DOHH2 (cell line): ENCODE measurements around the gene C1orf122.
"Not testable (repeated sequence)": the region's sequence is repeated elsewhere in the genome, so short reads cannot be mapped to it uniquely, and the experiment has no call there.

ENCODE experiments used
- H3F3A ChIP-seq: fragments of 200-600 bp; sonication (generic), shearing (Covaris generic); 2 replicates; pipeline ENCODE4 v1.6.0; 2016; ENCODE audit warnings: antibody characterized with exemption, mild to moderate bottlenecking; ENCODE audit not compliant: control insufficient read depth, insufficient read depth
- H3K27ac ChIP-seq: fragments of 200-600 bp; sonication (generic); 2 replicates; pipeline ENCODE4 v1.5.1; 2014; ENCODE audit warnings: low read depth, mild to moderate bottlenecking, low read length, moderate library complexity
- H3K27me3 ChIP-seq: fragments of 200-600 bp; sonication (generic); 2 replicates; pipeline ENCODE4 v1.6.1; 2014; ENCODE audit warnings: mild to moderate bottlenecking, low read length, mixed read lengths; ENCODE audit not compliant: control insufficient read depth
- H3K36me3 ChIP-seq: fragments of 200-600 bp; sonication (generic); 2 replicates; pipeline ENCODE4 v1.6.1; 2014; ENCODE audit warnings: mild to moderate bottlenecking, low read length, moderate library complexity, mixed read lengths; ENCODE audit not compliant: control insufficient read depth
- H3K4me1 ChIP-seq: fragments of 200-600 bp; sonication (generic); 2 replicates; pipeline ENCODE4 v1.6.1; 2014; ENCODE audit warnings: mild to moderate bottlenecking, low read length, mixed read lengths; ENCODE audit not compliant: control insufficient read depth
- H3K4me2 ChIP-seq: fragments of 200-600 bp; sonication (generic); 2 replicates; pipeline ENCODE4 v1.6.0; 2014; ENCODE audit warnings: mild to moderate bottlenecking, low read length, moderate library complexity
- H3K4me3 ChIP-seq: fragments of 200-600 bp; sonication (generic); 2 replicates; pipeline ENCODE4 v1.5.1; 2014; ENCODE audit warnings: mild to moderate bottlenecking, low read length, mixed read lengths
- H3K79me2 ChIP-seq: fragments of 200-600 bp; sonication (generic); 2 replicates; pipeline ENCODE4 v1.6.1; 2014; ENCODE audit warnings: mild to moderate bottlenecking, low read length, mixed read lengths; ENCODE audit not compliant: control insufficient read depth
- H3K9me2 ChIP-seq: fragments of 200-600 bp; sonication (generic); replicated peaks from 2 replicates; pipeline ENCODE4 v1.6.1; 2014; ENCODE audit warnings: mild to moderate bottlenecking, low read length, mixed read lengths; ENCODE audit not compliant: control insufficient read depth
- H3K9me3 ChIP-seq: fragments of 200-600 bp; sonication (generic); 2 replicates; pipeline ENCODE4 v1.6.1; 2014; ENCODE audit warnings: antibody characterized with exemption, low read length, mixed read lengths; ENCODE audit not compliant: control insufficient read depth, insufficient read depth
- H4K20me1 ChIP-seq: fragments of 200-600 bp; sonication (generic); 2 replicates; pipeline ENCODE4 v1.6.0; 2014; ENCODE audit warnings: low read depth, mild to moderate bottlenecking, antibody characterized with exemption, low read length, moderate library complexity; ENCODE audit not compliant: control insufficient read depth, insufficient read depth
- EZH2phosphoT487 ChIP-seq: fragments of 200-600 bp; sonication (generic); IDR thresholded peaks from 2 replicates; pipeline ENCODE4 v1.6.1; 2017; ENCODE audit warnings: borderline replicate concordance, mild to moderate bottlenecking, antibody characterized with exemption, low read length, moderate library complexity, mixed read lengths
- TF ChIP-seq, protein P1 (sequence below): fragments of 200-600 bp; sonication (generic); IDR thresholded peaks from one replicate; pipeline ENCODE4 v1.5.1; 2014; ENCODE audit warnings: antibody characterized with exemption, mild to moderate bottlenecking, low read depth, low read length; ENCODE audit not compliant: poor library complexity, severe bottlenecking

Gene C1orf122

DNA sequence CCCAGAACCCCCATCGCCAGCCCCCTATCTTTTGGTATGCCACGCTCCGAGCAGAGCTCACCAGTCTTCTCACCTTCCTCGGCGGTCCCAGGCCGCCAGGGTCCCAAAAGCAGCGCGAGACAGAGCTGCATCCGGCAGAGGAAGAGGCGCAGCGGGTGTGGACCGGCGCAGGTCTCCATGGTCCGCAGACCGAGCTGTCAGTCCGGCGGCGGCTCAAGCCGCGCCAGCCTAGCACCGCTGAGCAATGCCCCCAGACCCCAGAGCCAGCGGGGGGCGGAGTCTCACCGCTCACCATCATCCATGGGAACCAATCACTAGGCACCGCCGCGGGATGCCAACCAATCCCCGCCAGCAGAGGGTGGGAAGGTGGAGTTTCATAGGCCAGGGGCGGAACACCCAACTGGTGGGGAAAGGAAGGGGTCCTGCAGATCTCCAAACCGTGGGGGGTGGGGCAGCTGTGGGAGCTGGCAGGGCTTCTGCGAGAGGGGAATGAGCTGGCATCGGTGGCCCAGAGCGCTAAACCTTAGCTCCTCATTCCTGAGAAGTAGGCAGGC lies 42.6 kb upstream of the C1orf122 start, which contains the start of gene EPHA10:
Gene EPHA10, minus strand, starts transcription at position 233 of the 554 bp plus-strand sequence. Its CDS starts 54 bp downstream, at position 179.
- peaks cover 7% of the 10 kb centered on the region for H3K4me1 ChIP-seq
- TF ChIP-seq, protein P1, sequence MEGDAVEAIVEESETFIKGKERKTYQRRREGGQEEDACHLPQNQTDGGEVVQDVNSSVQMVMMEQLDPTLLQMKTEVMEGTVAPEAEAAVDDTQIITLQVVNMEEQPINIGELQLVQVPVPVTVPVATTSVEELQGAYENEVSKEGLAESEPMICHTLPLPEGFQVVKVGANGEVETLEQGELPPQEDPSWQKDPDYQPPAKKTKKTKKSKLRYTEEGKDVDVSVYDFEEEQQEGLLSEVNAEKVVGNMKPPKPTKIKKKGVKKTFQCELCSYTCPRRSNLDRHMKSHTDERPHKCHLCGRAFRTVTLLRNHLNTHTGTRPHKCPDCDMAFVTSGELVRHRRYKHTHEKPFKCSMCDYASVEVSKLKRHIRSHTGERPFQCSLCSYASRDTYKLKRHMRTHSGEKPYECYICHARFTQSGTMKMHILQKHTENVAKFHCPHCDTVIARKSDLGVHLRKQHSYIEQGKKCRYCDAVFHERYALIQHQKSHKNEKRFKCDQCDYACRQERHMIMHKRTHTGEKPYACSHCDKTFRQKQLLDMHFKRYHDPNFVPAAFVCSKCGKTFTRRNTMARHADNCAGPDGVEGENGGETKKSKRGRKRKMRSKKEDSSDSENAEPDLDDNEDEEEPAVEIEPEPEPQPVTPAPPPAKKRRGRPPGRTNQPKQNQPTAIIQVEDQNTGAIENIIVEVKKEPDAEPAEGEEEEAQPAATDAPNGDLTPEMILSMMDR = no peak
- no peak for TF ChIP-seq EZH2phosphoT487
- no peak within 1 kb of the TSS for H3K27ac ChIP-seq
- H3F3A ChIP-seq = no peaks in the 10 kb centered on the region
- no peaks in the 10 kb centered on the region for H4K20me1 ChIP-seq
- peak within 1 kb of the TSS; percentile 20 for H3K4me3 ChIP-seq
- H3K36me3 ChIP-seq = no peaks in the 10 kb centered on the region
- no peaks in the 10 kb centered on the region for H3K9me3 ChIP-seq
- H3K4me2 ChIP-seq = peak within 1 kb of the TSS; percentile 41
- H3K79me2 ChIP-seq = no peaks in the 10 kb centered on the region
- peaks cover 35% of the 10 kb centered on the region for H3K27me3 ChIP-seq
- no peaks in the 10 kb centered on the region for H3K9me2 ChIP-seq

DNA sequence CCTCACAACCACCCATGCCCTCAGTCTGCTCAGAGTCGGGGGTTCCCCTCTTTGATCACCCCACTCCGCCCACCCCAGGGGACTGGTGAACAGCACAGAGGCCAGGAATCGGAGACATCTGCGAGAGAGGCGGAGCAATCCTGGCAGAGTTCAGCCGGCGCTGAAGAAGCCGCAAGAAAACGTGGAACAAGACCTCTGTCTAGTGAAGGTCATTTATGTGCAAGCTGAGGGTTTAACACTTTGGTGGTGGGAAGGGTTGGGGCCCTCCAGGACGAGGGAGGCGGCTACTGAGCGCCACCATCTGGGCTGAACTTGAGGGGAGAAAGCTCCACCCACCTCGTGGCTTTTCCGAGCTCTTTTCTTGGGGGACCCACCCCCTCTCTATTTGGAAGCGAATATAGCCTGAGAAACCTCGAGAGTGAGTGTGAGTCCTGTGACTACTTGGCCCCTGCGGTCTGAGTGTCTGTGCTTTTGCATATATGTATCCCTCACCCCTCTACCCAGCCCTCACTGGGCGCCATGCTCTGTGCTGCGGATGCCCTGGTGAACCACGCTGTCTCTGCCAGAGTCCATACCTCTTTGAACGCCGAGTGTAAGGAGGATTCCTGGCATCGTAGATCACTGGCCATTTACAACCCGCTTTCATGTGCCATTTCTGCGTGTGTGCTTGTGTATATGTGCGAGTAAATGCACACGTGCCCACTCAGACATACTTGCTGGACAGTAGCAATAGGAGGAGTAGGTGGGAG lies 41.5 kb upstream of the C1orf122 start:
- Histone ChIP-seq H3K27ac (no peak overlapping the region), H3F3A (no peaks in the 10 kb centered on the region), H3K4me3 (peak overlapping the region; percentile 20), H3K4me1 (peaks cover 7% of the 10 kb centered on the region), H3K79me2 (no peaks in the 10 kb centered on the region), H4K20me1 (no peaks in the 10 kb centered on the region), H3K4me2 (peak overlapping the region; percentile 41), H3K9me2 (no peaks in the 10 kb centered on the region), H3K27me3 (peaks cover 41% of the 10 kb centered on the region), H3K9me3 (no peaks in the 10 kb centered on the region), H3K36me3 (no peaks in the 10 kb centered on the region)
- TF ChIP-seq, protein P1 = peak; percentile 57
- TF ChIP-seq EZH2phosphoT487 = no peak

DNA sequence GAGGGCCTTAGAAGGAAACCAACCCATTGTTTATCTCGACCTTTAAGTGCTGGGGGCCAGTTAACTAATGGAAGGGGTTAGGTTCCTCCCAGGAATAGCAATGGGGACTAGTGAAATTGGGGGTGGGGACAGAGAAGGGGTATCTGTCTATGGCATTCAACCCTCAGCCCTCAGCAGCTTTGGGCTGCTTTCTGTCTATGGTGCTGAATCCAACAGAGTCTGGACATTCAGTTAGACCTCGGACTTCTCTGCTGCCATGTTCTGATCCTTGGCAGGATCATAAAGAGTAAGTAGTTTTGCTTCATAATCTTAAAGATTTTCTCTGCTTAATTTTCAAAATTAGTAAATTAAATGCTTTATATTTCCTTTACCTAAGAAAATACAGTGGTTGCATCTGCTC lies 40.1 kb upstream of the C1orf122 start:
- H3K27me3 ChIP-seq = peaks cover 41% of the 10 kb centered on the region
- no peak overlapping the region for H3K4me2 ChIP-seq
- no peak overlapping the region for H3K27ac ChIP-seq

DNA sequence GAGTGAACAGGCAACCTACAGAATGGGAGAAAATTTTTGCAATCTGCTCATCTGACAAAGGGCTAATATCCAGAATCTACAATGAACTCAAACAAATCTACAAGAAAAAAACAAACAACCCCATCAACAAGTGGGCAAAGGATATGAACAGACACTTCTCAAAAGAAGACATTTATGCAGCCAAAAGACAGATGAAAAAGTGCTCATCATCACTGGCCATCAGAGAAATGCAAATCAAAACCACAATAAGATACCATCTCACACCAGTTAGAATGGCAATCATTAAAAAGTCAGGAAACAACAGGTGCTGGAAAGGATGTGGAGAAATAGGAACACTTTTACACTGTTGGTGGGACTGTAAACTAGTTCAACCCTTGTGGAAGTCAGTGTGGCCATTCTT lies 36.1 kb upstream of the C1orf122 start:
- not testable (repeated sequence) for H3K36me3 ChIP-seq, H3K9me3 ChIP-seq, H3K4me3 ChIP-seq, H3K79me2 ChIP-seq, H3K4me2 ChIP-seq, H4K20me1 ChIP-seq, H3K4me1 ChIP-seq, H3F3A ChIP-seq, H3K27ac ChIP-seq, H3K9me2 ChIP-seq
- peaks cover 27% of the 10 kb centered on the region for H3K27me3 ChIP-seq

More for the DNA sequence above, 40.1 kb upstream of the C1orf122 start:
- Histone ChIP-seq H3K9me2 (no peaks in the 10 kb centered on the region), H3K9me3 (no peaks in the 10 kb centered on the region), H3K4me1 (peaks cover 7% of the 10 kb centered on the region), H3K36me3 (no peaks in the 10 kb centered on the region), H4K20me1 (no peaks in the 10 kb centered on the region), H3K79me2 (no peaks in the 10 kb centered on the region), H3K4me3 (no peak overlapping the region), H3F3A (no peaks in the 10 kb centered on the region)
- TF ChIP-seq, protein P1 = no peak
- TF ChIP-seq EZH2phosphoT487 = no peak
